HG02981 (cell line): ENCODE measurements around the gene MLLT1.

Source experiments
- ATAC-seq: cut with Tn5 transposase; IDR thresholded peaks from one replicate; pipeline ENCODE4 v1.9.1; 2021; ENCODE audit warnings: mild to moderate bottlenecking, moderate library complexity; ENCODE audit not compliant: unreplicated experiment

MLLT1 gene

DNA sequence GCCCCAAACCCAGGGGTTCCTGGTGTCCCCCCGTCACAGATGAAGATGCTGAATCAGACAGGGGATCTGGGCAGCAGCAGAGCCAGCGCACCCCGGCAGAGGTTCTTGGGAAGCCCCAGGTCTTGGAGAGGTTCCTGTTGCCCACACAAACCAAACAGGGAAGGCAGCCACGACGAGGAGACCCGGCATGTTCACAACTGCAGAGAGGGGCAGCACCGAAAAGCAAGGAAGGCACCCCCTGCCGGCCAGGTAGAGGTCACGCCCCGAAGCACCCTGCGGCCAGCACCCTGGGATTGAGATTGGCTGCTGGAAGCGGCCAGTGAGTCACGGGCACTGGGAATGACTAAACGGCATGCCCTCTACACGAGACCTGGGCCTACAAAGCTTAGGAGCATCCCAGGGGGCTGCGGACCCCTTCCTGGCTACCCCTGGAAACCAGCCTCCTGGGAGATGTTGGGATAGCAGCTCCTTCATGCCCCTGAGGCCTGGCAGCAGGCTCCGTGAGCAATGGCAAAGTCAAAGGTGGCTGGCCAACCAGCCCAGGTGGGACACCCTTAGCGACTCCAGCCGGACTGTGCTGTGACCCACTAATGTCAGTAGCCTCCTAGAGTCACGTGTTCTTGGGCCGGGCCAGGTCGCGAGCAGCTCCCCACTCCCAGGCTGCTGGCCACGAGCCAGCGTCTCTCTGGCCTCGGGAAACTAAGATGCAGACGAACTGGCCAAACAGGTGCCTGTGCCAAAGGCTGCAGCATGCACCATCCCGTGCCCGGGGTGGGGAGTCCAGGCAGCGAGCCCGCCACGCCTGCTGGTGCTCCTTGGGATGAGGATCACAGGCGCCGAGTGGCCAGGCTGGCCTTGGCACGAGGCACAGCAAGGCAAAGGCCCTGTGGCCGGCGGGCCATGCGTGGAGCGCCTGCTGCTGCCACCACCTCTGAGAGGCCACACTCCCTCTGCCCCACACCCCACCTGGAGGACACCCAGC is 43.2 kb downstream of the MLLT1 start:
- no peak for ATAC-seq

- ATAC-seq, result no peak
Observed at GRCh38 chr19:6235031-6235951, 44.5 kb downstream of the MLLT1 start.

GRCh38 chr19:6234527-6234926 is 45.2 kb downstream of the MLLT1 start:
- ATAC-seq, result no peak

- ATAC-seq, result no peak
Observed at GRCh38 chr19:6233827-6234511, 45.8 kb downstream of the MLLT1 start.

GRCh38 chr19:6233056-6233826 is 46.5 kb downstream of the MLLT1 start:
- no peak for ATAC-seq

GRCh38 chr19:6232601-6233055 is 47.1 kb downstream of the MLLT1 start:
- ATAC-seq, result no peak

GRCh38 chr19:6230991-6231448 is 48.8 kb downstream of the MLLT1 start:
- no peak for ATAC-seq

DNA sequence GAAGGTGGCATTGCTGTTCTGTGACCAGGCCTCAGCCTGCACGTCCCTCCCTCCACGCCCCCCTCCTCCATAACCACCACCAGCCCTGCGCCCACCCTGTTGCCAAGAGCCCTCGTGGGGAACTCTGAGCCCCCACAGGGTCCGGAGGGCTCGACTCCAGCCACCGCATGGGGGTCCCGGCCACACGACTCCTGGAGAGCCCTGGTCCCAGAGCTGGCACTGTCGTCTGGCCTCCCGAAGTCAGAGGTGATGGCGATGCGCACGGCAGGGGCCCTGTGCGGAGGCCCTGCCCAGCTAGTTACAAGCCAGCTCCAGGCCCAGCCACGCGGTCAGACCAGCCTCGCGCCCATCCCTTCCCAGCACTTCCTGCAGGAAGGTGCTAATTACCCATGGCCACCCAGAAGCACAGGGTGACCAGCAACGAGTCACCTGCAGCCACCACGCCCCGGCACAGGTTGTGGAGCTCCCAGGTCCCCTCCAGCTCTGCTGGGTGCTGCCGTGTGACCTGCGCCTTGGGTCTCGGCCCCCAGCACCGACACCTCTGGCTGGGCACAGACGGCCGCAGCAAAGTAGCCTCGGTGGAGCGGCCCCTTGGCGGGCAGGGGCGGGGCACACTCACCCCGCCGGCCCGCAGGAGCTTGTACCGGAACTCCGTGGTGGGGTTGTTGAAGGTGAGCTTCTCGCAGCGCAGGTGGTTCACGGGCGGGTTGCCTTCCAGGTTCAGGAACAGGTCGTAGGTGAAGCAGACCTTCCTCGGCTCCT is 49.6 kb downstream of the MLLT1 start:
- no peak for ATAC-seq

GRCh38 chr19:6229216-6229913 is 50.4 kb downstream of the MLLT1 start:
- no peak for ATAC-seq

- ATAC-seq, result no peak
Observed at GRCh38 chr19:6228551-6229215, 51.1 kb downstream of the MLLT1 start.

- ATAC-seq, result no peak
Observed at GRCh38 chr19:6227936-6228325, 51.8 kb downstream of the MLLT1 start.

GRCh38 chr19:6227156-6227935 is 52.4 kb downstream of the MLLT1 start:
- no peak for ATAC-seq

DNA sequence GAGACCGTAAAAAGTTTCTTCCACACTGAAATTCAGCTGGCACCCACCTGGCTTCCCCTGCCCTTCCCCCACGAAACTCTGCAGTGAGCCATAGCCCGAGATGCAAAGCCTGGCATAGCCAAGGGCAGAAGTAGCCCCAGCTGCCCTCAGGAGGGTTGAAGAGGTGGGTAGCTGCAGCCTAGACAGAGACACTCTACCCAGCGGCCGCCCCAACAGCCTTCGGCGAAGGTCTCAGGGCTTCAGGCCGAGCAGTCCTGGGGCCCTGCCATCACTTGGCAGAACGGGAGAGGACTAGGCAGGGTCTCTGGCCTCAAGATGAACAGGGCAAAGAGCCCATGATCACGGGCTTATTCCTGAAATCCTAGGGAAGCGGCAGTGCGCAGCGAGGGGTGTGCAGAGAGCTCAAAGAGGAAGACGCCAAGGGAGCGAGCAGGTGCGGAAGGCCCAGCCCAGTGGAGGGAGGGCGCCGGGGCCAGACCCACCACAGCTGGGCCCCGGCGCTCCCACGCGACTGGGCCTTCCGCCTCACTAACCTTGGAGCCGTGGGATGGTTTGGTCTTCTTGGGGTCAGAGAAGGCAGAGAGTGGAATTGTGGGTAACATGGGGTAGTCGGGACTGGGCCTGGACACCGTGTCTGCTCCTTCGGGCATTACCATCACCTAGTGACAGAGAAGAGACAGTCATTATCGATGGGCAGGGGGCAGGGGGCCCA is 53.2 kb downstream of the MLLT1 start:
- no peak for ATAC-seq

- ATAC-seq, result no peak
Observed at GRCh38 chr19:6226012-6226411, 53.8 kb downstream of the MLLT1 start.

- ATAC-seq, result no peak
Observed at GRCh38 chr19:6225232-6225865, 54.4 kb downstream of the MLLT1 start.

DNA sequence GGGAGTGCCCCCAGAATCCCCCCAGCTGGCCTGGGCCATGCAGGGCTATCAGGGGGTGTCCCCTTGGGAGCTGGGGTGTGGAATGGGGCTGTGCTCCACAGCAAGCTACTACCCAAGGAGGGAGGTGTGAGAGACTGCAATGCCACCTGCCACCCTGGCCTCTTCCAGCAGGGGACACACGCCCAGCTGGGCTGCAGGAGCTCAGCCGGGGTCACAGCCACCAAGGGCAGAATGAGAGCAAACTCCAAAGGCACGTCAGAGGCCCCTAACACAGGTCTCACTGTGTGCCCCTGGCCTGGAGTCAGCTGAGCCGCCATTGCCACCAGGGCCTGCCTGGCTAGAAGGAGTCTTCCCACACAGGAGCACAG is 55.5 kb downstream of the MLLT1 start:
- no peak for ATAC-seq
